Liver (tissue), 9 donors: ENCODE results near the gene CD55. TPM values are rescaled to one million over a fixed set of nuclear protein-coding genes. Genes with fewer than 3 reads are reported as not detected.

Experiments
- DNase-seq: peaks from one replicate; pipeline ENCODE4 v3.0.0-alpha.2; 2017; ENCODE audit warnings: low spot score
- H3K27ac ChIP-seq, 2 donors: one replicate each; pipeline ENCODE4 v1.7.0; 2013; ENCODE audit warnings: inconsistent platforms in 2 of 2, low read length in 2 of 2, control low read depth in 1 of 2, low read depth in 1 of 2, mild to moderate bottlenecking in 1 of 2
- H3K27me3 ChIP-seq, 4 donors: one replicate each; pipeline versions ENCODE4 v1.6.1 to v1.7.0; 2013; ENCODE audit warnings: low read length in 3 of 4, inconsistent platforms in 1 of 4, mild to moderate bottlenecking in 1 of 4, moderate library complexity in 1 of 4; ENCODE audit not compliant: control insufficient read depth in 4 of 4, insufficient read depth in 4 of 4
- H3K36me3 ChIP-seq, 4 donors: one replicate each; pipeline versions ENCODE4 v1.6.1 to v1.7.0; 2013; ENCODE audit warnings: low read length in 3 of 4, mild to moderate bottlenecking in 3 of 4, low read depth in 1 of 4, moderate library complexity in 1 of 4; ENCODE audit not compliant: control insufficient read depth in 4 of 4, insufficient read depth in 3 of 4
- H3K4me1 ChIP-seq, 4 donors: one replicate each; pipeline versions ENCODE4 v1.6.1 to v1.7.0; 2013; ENCODE audit warnings: low read length in 3 of 4, mild to moderate bottlenecking in 3 of 4, moderate library complexity in 1 of 4; ENCODE audit not compliant: control insufficient read depth in 4 of 4, insufficient read depth in 4 of 4
- H3K4me3 ChIP-seq, 3 donors: one replicate each; pipeline versions ENCODE4 v1.6.1 to v1.7.0; 2013; ENCODE audit warnings: low read length in 3 of 3, control low read depth in 1 of 3, low read depth in 1 of 3, mild to moderate bottlenecking in 1 of 3
- H3K9ac ChIP-seq, 2 donors: one replicate each; pipeline ENCODE4 v1.7.0; 2013; ENCODE audit warnings: low read length in 2 of 2, mild to moderate bottlenecking in 2 of 2, moderate library complexity in 2 of 2, control low read depth in 1 of 2, low read depth in 1 of 2
- H3K9me3 ChIP-seq, 4 donors: one replicate each; pipeline versions ENCODE4 v1.6.1 to v1.7.0; 2013; ENCODE audit warnings: low read length in 3 of 4; ENCODE audit not compliant: control insufficient read depth in 4 of 4
- EGR1 ChIP-seq, 2 donors: IDR thresholded peaks; 2 replicates each; pipeline ENCODE4 v1.6.1; 2016 to 2018; ENCODE audit warnings: antibody characterized with exemption in 2 of 2, low read depth in 2 of 2
- FOXA1 ChIP-seq: IDR thresholded peaks from 2 replicates; pipeline ENCODE4 v1.6.1; 2016; ENCODE audit warnings: antibody characterized with exemption
- FOXA2 ChIP-seq: IDR thresholded peaks from 2 replicates; pipeline ENCODE4 v1.6.1; 2016; ENCODE audit warnings: antibody characterized with exemption
- GABPA ChIP-seq, 2 donors: IDR thresholded peaks in 1 of 2; conservative IDR thresholded peaks in 1 of 2; 2 replicates each; pipeline ENCODE4 v1.6.1; 2016; ENCODE audit warnings: antibody characterized with exemption in 2 of 2, mild to moderate bottlenecking in 1 of 2, moderate library complexity in 1 of 2
- HNF4A ChIP-seq, 2 donors: conservative IDR thresholded peaks; 2 replicates each; pipeline ENCODE4 v1.6.1; 2016; ENCODE audit warnings: antibody characterized with exemption in 2 of 2, mild to moderate bottlenecking in 2 of 2
- HNF4G ChIP-seq: IDR thresholded peaks from 2 replicates; pipeline ENCODE4 v1.6.1; 2016; ENCODE audit warnings: antibody characterized with exemption
- JUND ChIP-seq, 2 donors: IDR thresholded peaks; 2 replicates each; pipeline ENCODE4 v1.6.1; 2016; ENCODE audit warnings: antibody characterized with exemption in 2 of 2
- MAX ChIP-seq: IDR thresholded peaks from 2 replicates; pipeline ENCODE4 v1.6.1; 2016; ENCODE audit warnings: antibody characterized with exemption
- NR2F2 ChIP-seq: IDR thresholded peaks from 2 replicates; pipeline ENCODE4 v1.6.1; 2016; ENCODE audit warnings: antibody characterized with exemption
- RAD21 ChIP-seq, 2 donors: IDR thresholded peaks; 2 replicates each; pipeline ENCODE4 v1.6.1; 2016; ENCODE audit warnings: antibody characterized with exemption in 2 of 2, mild to moderate bottlenecking in 2 of 2
- TAF1 ChIP-seq: conservative IDR thresholded peaks from 2 replicates; pipeline ENCODE4 v1.6.1; 2016; ENCODE audit warnings: antibody characterized with exemption, mild to moderate bottlenecking
- ZBTB33 ChIP-seq: IDR thresholded peaks from 2 replicates; pipeline ENCODE4 v1.6.1; 2016; ENCODE audit warnings: antibody characterized with exemption
- WGBS: extraction: QIAGEN DNeasy Blood & Tissue Kit; methylation state at CpG from one replicate; pipeline ENCODE4 v1.1.7; 2013; 5-methylcytosine and 5-hydroxymethylcytosine counted together
- polyA plus RNA-seq, 2 donors: library from polyadenylated mRNA; stranded (reverse) in 1 of 2; unstranded in 1 of 2; fragments of 200-250 nt in 1 of 2; fragments of >200 nt in 1 of 2; fragmentation: Nextera tagmentation in 1 of 2; extraction: Ambion mirVana in 1 of 2; gene quantifications; one replicate each; pipeline versions ENCODE4 v1.2.1 to v1.2.3, GENCODE V29; 2013 to 2015
- total RNA-seq, 2 donors: library from RNA; depleted of rRNA; stranded (reverse); fragments of >200 nt; gene quantifications; one replicate each; pipeline ENCODE4 v1.2.3, GENCODE V29; 2014
- TF ChIP-seq, protein P1 (sequence below): IDR thresholded peaks from 2 replicates; pipeline ENCODE4 v1.6.1; 2016; ENCODE audit warnings: antibody characterized with exemption, mild to moderate bottlenecking
- TF ChIP-seq, protein P2 (sequence below): IDR thresholded peaks from 2 replicates; pipeline ENCODE4 v1.6.1; 2016; ENCODE audit warnings: antibody characterized with exemption
- TF ChIP-seq, protein P3 (sequence below): fragments of 150-350 bp; IDR thresholded peaks from 2 replicates; pipeline ENCODE4 v1.5.1; 2017; ENCODE audit warnings: improper control_type of control experiment, low read depth, low read length; ENCODE audit not compliant: missing input control
- donor health status: healthy.
- donor health status: healthy.
- donor health status: healthy.
- donor health status: healthy.
- donor health status: healthy.

Gene CD55
- total and polyA plus RNA-seq, 4 donors: 11.0 to 27.6 (median 12.6) TPM

GRCh38 chr1:207361889-207362288 is 40.4 kb downstream of the CD55 start:
- Histone ChIP-seq H3K36me3 (peaks cover 2 to 11% (median 2%) of the 10 kb centered on the region in 4 donors), H3K27me3 (no peaks in the 10 kb centered on the region), H3K4me1 (no peaks in the 10 kb centered on the region), H3K9ac (no peak overlapping the region), H3K9me3 (no peaks in the 10 kb centered on the region), H3K4me3 (no peak overlapping the region), H3K27ac (no peak overlapping the region)
- DNase-seq: no peak
- TF ChIP-seq, protein P1, sequence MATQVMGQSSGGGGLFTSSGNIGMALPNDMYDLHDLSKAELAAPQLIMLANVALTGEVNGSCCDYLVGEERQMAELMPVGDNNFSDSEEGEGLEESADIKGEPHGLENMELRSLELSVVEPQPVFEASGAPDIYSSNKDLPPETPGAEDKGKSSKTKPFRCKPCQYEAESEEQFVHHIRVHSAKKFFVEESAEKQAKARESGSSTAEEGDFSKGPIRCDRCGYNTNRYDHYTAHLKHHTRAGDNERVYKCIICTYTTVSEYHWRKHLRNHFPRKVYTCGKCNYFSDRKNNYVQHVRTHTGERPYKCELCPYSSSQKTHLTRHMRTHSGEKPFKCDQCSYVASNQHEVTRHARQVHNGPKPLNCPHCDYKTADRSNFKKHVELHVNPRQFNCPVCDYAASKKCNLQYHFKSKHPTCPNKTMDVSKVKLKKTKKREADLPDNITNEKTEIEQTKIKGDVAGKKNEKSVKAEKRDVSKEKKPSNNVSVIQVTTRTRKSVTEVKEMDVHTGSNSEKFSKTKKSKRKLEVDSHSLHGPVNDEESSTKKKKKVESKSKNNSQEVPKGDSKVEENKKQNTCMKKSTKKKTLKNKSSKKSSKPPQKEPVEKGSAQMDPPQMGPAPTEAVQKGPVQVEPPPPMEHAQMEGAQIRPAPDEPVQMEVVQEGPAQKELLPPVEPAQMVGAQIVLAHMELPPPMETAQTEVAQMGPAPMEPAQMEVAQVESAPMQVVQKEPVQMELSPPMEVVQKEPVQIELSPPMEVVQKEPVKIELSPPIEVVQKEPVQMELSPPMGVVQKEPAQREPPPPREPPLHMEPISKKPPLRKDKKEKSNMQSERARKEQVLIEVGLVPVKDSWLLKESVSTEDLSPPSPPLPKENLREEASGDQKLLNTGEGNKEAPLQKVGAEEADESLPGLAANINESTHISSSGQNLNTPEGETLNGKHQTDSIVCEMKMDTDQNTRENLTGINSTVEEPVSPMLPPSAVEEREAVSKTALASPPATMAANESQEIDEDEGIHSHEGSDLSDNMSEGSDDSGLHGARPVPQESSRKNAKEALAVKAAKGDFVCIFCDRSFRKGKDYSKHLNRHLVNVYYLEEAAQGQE: no peak
- TF ChIP-seq EGR1 (IDR thresholded peaks at IDR 0.05; ENCODE audit: low read depth in 2 of 2): no peak
- no peak for TF ChIP-seq RAD21 (IDR thresholded peaks at IDR 0.05)
- TF ChIP-seq, protein P2, sequence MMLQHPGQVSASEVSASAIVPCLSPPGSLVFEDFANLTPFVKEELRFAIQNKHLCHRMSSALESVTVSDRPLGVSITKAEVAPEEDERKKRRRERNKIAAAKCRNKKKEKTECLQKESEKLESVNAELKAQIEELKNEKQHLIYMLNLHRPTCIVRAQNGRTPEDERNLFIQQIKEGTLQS: no peak
- TF ChIP-seq NR2F2: no peak
- TF ChIP-seq TAF1: no peak
- WGBS: 95% methylated on average over 2 of the region's 2 CpGs

DNA sequence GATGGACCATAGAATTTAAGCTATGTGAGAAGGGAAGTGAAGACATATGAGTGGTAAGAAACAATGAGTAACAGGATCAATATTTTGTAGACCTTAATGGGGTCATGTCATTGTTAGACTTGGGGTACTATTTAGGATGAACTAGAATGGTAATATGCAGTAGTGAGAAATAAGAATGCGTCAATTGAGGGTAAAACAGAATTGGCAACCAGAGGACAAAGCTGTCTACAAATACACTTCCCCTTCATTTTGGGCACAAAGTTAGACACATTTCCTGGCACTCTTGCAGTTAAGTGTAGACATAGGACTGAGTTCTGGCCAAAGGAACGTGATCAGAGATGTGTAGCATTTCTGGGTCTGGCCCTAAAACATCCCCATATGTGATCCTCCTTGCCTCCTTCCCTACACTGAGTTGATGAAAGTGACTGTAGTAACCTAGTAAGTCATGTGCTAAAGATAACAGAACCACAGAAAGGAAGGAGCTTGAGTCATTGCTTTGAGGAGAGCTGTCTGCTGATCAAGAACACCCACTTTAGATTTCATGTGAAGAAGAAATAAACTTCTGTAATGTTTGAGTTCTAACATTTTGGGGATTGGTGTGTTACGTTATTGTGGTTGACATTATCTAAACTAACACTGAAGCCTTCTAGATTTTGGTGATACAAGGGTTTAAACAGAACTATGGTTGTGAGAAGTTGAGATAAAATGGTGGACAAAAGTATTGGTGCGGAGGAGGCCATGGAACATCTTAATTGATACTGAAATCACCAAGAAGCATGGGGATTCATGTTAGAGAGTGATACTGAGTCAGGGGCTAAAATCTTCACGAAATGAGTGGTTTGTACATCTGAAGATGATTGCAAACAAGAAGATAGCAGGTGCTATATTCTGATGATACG is 41.7 kb downstream of the CD55 start:
- peaks cover 2 to 11% (median 2%) of the 10 kb centered on the region in 4 donors for H3K36me3 ChIP-seq
- no peaks in the 10 kb centered on the region for H3K4me1 ChIP-seq
- H3K9me3 ChIP-seq: no peaks in the 10 kb centered on the region
- no peak overlapping the region for H3K9ac ChIP-seq
- H3K27ac ChIP-seq: no peak overlapping the region
- TF ChIP-seq MAX (no peak), HNF4A (conservative IDR thresholded peaks at IDR 0.05) (no peak), NR2F2 (no peak), HNF4G (no peak), JUND (IDR thresholded peaks at IDR 0.05) (no peak), FOXA1 (no peak), FOXA2 (no peak), RAD21 (IDR thresholded peaks at IDR 0.05) (no peak), ZBTB33 (no peak), TAF1 (no peak), GABPA (IDR thresholded peaks at IDR 0.05 in 1 of 2, conservative IDR thresholded peaks at IDR 0.05 in 1 of 2) (no peak)
- TF ChIP-seq, protein P3, sequence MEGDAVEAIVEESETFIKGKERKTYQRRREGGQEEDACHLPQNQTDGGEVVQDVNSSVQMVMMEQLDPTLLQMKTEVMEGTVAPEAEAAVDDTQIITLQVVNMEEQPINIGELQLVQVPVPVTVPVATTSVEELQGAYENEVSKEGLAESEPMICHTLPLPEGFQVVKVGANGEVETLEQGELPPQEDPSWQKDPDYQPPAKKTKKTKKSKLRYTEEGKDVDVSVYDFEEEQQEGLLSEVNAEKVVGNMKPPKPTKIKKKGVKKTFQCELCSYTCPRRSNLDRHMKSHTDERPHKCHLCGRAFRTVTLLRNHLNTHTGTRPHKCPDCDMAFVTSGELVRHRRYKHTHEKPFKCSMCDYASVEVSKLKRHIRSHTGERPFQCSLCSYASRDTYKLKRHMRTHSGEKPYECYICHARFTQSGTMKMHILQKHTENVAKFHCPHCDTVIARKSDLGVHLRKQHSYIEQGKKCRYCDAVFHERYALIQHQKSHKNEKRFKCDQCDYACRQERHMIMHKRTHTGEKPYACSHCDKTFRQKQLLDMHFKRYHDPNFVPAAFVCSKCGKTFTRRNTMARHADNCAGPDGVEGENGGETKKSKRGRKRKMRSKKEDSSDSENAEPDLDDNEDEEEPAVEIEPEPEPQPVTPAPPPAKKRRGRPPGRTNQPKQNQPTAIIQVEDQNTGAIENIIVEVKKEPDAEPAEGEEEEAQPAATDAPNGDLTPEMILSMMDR: no peak
- TF ChIP-seq, protein P1: no peak
- no peak overlapping the region for H3K4me3 ChIP-seq
- H3K27me3 ChIP-seq: no peaks in the 10 kb centered on the region
- DNase-seq: no peak
- 94% methylated on average over 6 of the region's 6 CpGs for WGBS
